Fibroblast of mammary gland (primary cell): ENCODE data around the gene PKIG.

Experiments used
- DNase-seq: peaks from one replicate; pipeline ENCODE4 v3.0.0-alpha.2; 2010; ENCODE audit warnings: low read depth
- H3K4me3 ChIP-seq: 2 replicates; pipeline ENCODE4 v1.5.1; 2011; ENCODE audit warnings: low read depth, mild to moderate bottlenecking, low read length, moderate library complexity; ENCODE audit not compliant: control insufficient read depth
- TF ChIP-seq, protein P1 (sequence below): conservative IDR thresholded peaks from 2 replicates; pipeline ENCODE4 v1.5.1; 2011; ENCODE audit warnings: low read depth, low read length, inconsistent platforms; ENCODE audit not compliant: control insufficient read depth, insufficient read depth

The PKIG gene

DNA sequence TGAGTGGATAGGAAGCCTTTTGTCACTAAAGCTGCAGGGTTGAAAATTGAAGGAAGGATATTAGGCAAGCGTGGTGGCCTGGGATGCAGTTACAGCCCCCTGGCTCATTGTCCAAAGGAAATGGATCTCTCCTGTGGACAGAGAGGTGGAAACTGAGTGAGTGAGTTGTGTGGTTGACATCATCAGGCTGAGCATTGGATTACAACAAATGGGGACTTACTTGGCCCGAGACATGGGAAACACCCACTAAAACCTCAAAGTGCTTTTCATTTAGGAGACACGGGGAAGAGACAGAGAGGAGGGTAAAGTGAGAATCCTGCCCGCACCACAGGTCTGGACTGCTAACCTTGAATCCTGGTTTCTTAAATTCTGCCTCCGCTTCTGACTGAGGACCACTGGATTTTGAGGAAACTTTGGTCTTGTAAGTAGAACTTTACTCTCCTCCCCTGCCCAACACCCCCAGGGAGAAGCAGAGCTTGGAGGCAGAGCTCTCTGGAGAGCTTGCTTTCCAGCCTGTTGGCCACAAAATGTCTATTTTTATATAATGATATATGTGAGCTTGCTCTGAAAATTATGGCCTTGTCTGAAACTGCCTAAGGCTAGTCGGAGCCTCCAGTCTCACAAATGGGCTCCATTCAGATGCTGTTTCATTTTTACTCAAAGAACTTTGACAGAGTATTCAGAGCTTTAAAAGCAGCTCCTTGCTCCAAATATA, at the start of gene PKIG:
PKIG (plus strand) TSS at position 269 of the 715 bp plus-strand sequence. CDS start 31,978 bp downstream, outside the sequence.
- peak; percentile 95 for DNase-seq
- peak within 1 kb of the TSS; percentile 62 for H3K4me3 ChIP-seq
- TF ChIP-seq, protein P1, sequence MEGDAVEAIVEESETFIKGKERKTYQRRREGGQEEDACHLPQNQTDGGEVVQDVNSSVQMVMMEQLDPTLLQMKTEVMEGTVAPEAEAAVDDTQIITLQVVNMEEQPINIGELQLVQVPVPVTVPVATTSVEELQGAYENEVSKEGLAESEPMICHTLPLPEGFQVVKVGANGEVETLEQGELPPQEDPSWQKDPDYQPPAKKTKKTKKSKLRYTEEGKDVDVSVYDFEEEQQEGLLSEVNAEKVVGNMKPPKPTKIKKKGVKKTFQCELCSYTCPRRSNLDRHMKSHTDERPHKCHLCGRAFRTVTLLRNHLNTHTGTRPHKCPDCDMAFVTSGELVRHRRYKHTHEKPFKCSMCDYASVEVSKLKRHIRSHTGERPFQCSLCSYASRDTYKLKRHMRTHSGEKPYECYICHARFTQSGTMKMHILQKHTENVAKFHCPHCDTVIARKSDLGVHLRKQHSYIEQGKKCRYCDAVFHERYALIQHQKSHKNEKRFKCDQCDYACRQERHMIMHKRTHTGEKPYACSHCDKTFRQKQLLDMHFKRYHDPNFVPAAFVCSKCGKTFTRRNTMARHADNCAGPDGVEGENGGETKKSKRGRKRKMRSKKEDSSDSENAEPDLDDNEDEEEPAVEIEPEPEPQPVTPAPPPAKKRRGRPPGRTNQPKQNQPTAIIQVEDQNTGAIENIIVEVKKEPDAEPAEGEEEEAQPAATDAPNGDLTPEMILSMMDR, result no peak

DNA sequence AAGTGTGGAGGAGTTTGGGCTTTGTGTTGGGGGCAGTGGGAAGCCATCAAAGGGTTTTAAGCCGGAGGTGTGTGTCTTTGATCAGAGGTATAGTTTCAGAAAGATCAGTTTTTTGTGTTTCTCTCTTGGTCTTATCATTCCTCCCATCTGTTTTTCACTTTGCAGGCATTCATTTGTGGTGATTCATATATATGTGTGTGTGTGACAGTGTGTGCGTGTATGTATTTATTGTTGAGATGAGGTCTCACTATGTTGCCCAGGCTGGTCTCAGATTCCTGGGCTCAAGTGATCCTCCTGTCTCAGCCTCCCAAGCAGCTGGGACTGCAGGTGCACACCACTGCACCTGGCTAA, 49.4 kb upstream of the PKIG start:
- H3K4me3 ChIP-seq, result peak overlapping the region; percentile 72
- peak; percentile 59 for DNase-seq
- TF ChIP-seq, protein P1, result no peak

DNA sequence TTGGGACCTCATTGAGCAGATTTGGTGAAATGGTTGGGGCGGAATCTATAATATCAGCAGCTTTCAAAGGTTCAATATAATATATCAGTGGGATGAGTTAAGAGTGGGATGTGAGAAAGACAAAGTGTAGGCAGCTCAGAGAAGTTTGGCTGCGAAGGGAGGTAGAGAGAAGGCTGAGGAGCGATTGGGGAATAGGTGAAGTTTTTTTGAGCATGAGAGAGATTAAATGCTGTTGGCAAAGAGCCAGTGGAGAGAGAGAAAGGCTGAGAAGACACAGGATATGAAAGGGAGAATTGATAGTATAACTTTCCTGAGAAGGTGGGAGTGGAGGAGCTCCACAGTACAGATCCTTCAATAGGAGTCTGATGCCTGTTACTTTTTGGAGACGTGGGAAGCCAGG, 48.5 kb upstream of the PKIG start:
- DNase-seq, result no peak
- H3K4me3 ChIP-seq, result no peak overlapping the region
- TF ChIP-seq, protein P1, result no peak

DNA sequence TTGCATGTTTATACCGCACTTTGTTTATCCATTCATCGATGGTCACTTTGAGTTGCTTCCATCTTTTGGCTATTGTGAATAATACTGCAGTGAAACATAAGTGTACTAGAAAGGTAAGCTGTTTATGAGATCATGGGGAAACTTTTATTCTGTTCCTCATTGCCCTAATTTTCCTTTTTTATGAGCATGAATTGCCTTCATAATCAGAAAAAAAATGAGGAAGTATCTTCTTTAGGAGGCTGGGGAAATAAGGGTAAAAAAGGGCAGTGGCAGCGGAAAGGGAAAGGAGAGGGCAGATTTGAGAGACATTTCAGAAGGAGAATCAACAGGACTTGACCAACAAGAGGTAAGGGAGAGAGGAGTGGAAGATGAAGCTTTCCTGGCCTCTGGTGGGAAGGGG, 46.2 kb upstream of the PKIG start:
- no peak for DNase-seq
- TF ChIP-seq, protein P1, result no peak
- H3K4me3 ChIP-seq, result no peak overlapping the region

DNA sequence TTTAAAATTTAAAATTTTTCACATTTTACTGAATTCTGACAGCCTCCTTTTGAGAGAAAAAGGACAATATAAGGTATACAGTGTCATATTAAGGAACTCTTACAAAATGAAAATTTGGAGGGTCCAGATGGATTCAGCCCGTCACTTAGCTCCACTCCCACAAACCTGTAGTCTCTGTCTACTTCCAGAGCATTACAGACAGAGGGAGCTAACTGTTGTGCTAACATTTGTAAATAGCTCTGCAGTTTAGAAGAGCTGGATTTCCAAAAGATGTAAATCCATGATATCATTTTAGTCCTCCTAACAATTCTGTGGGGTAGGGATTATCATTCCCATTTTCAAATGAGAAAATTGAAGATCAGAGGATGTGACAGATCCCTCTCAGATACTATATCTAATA, 44.4 kb upstream of the PKIG start:
- DNase-seq, result no peak
- H3K4me3 ChIP-seq, result no peak overlapping the region
- TF ChIP-seq, protein P1, result peak; percentile 33

DNA sequence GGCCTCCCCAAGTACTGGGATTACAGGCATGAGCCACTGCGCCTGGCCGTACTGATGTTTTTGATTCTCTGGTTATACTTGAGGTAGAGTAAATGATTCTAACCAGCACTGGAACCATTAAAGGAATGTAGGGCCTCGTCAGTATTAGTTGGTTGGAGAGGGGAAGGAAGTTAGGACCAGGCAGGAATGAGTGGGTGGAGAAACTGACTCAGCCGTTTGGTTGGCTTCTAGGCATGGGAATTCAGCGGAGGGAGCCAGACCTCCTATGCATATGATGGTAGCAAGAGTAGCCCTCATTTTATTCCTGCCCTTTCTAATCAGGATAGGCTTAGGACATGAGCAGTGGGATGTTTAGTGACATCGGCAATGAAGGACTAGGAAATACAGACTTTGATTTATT, 41.5 kb upstream of the PKIG start:
- DNase-seq, result peak; percentile 90
- TF ChIP-seq, protein P1, result no peak
- H3K4me3 ChIP-seq, result no peak overlapping the region
